Astrocyte of the cerebellum (primary cell): Measurements from ENCODE around the gene LSS.
A peak's percentile ranks its signal among the peaks of the same experiment; 100 is the strongest.

Experiments used
- DNase-seq: peaks from one replicate; pipeline ENCODE4 v3.0.0-alpha.2; 2011; ENCODE audit warnings: low read depth
- H3K4me3 ChIP-seq: 2 replicates; pipeline ENCODE4 v1.5.1; 2011; ENCODE audit warnings: mild to moderate bottlenecking, low read depth, low read length, moderate library complexity
- CTCF ChIP-seq: IDR thresholded peaks from 2 replicates; pipeline ENCODE4 v1.5.1; 2012; ENCODE audit warnings: low read length, low read depth, moderate library complexity, mild to moderate bottlenecking; ENCODE audit errors: missing control alignments
- in situ Hi-C: cut with HindIII; loops from 2 replicates; pipeline ENCODE4 v1.10.0; 2017; ENCODE audit warnings: low sequenced_read_pairs

The LSS gene

DNA sequence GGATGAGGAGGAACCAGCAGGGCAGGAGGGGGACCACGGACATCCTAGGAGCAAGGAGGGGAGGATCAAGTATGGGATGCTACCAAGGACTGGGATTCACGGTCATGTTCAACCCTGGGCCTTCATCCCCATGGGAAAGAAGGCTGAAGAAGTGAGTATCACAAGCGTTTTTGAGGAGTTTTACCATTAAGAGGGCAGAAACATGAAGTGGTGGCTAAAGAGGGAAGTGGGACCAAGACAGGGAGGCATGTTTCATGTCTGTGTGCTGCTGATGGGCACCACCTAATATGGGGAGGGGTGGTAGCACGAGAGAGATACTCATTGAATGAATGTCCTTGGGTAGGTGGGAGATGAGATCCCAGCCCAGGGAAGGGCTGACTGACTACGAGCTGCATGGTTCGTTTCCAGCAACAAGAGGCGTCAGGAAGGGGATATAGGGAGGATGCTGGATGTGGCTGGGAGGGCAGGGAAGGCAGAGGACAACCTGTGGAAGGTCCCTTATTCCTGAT, 11.3 kb upstream of the LSS start:
- DNase-seq = no peak
- in situ Hi-C loops = no loop called here
- no peak for TF ChIP-seq CTCF
- no peak overlapping the region for H3K4me3 ChIP-seq

DNA sequence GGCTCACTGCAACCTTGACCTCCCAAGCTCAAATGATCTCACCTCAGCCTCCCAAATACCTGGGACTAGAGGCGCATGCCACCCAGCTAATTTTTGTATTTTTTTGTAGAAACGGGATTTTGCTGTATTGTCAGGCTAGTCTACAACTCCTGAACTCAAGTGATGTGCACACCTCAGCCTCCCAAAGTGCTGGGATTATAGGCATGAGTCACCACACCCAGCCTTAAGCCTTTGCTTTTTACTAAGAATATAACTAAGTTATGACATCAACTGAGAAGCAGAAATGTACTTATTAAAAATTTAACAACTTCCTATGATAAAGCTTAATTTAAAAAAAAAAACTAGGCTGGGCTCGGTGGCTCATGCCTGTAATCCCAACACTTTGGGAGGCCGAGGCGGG, 8.9 kb upstream of the LSS start:
- no peak for DNase-seq
- in situ Hi-C loops = no loop called here
- no peak for TF ChIP-seq CTCF
- no peak overlapping the region for H3K4me3 ChIP-seq

- H3K4me3 ChIP-seq = no peak overlapping the region
- no peak for DNase-seq
- in situ Hi-C loops = no loop called here
- TF ChIP-seq CTCF = no peak
These were observed 5.9 kb upstream of the LSS start for GRCh38 chr21:46234436-46234950.

- no peak for DNase-seq
- in situ Hi-C loops = no loop called here
- TF ChIP-seq CTCF = no peak
- H3K4me3 ChIP-seq = peak overlapping the region; percentile 53
These were observed 1.3 kb upstream of the LSS start for GRCh38 chr21:46229923-46230260.

DNA sequence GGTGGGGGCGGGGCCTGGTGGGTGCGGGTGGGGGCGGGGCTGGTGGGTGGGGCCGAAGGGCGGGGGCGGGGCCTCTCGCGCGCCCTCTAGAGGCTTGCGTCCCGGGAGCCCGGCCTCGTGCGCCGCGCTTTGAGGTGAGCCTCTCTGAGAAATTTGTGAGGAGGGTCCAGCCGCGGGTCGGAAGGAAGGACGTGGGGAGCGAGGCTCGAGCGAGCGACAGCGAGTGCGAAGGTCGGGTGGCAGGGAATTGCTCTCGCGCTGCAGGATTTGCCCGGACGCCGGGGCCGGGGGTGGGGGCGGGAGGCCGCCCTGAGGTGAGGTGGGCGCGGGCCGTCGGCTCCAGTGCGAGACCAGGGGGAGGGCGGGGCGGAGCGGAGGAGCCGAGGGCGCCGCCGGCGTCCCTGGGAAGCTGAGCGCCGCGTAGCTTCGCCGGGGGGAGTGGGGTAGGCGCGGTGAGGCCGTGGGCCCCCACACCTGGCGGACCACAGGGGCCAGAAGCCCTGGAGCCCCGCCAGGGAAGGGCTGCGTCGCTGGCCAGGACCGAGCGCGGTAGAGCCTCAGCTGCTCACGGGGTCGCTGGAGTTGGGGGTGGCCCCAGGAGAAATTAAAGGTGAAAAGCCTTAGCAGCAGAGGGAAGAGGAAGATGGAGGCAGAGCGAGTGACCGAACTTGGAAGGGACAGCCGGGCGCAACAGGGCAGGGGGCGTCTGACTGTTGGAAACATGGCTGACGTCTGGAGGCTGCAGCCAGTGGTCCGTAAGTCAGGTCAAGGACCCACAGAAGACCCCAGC, 754 bp upstream of the LSS start:
- DNase-seq = no peak
- H3K4me3 ChIP-seq = peak overlapping the region; percentile 53

DNA sequence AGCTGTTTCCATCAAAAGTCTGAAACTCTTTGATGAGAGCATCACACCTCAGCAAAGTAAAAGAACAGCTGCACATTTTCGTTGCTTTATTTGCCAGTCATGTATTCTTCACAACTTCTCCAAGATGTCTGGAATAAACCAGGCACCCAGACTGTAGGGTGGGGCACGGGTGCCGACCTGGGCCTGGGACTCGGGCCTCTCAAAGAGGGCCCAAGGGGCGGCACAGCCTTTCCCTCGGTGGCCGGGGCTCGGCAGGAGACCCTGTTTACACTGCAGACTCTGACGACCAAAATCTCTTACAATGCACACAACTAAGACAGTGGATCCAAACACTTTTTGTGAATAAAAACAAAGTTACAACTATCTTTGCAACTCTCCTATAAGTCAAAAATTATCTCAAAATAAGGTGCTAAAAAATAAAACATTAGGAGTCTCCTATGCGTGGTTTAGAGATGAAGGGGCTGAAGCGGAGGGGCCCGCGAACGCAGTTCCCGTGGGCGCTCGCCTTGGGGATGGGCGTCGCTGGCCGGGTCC, 696 bp downstream of the LSS start:
- in situ Hi-C loops = no loop called here
- no peak for TF ChIP-seq CTCF
- peak overlapping the region; percentile 62 for H3K4me3 ChIP-seq
- DNase-seq = no peak

More for the DNA sequence above, 754 bp upstream of the LSS start:
- in situ Hi-C loops = no loop called here
- TF ChIP-seq CTCF = peak; percentile 45
